Ovary (tissue), 1 donor: Measurements from ENCODE around the gene RYR2.

ENCODE experiments used
- EP300 ChIP-seq: sonication (generic); formaldehyde crosslinking; IDR thresholded peaks from one replicate; pipeline ENCODE4 v1.6.1; 2017; ENCODE audit warnings: antibody characterized with exemption
- POLR2A ChIP-seq: fragments of 450-650 bp; IDR thresholded peaks from one replicate; pipeline ENCODE4 v1.6.1; 2017; ENCODE audit warnings: antibody characterized with exemption, mild to moderate bottlenecking, moderate library complexity

DNA sequence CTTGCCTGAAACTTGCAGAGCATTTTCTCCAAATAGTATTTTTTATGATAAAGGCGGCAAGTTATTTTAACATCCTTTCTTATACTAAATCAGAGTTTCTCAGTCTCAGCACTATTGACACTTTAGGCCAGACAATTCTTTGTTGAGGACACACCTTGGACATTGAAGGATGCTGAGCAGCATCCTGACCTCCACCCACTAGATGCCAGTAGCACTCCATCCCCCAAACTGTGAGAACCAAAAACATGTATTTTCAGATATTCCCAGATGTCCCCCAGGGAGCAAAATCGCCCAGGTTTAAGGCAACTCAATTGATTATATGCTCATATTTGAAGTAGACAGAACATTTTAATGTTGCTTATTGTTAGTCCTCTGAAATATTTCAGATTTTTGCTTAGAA lies 549.4 kb downstream of the RYR2 start:
- TF ChIP-seq EP300 (no peak), POLR2A (no peak)
